ENCODE results near the gene VSIG8. TPM values are rescaled to one million over a fixed set of nuclear protein-coding genes. Genes with fewer than 3 reads are reported as not detected.

Gene VSIG8
- total and polyA plus RNA-seq, 8 donors = 0.16 to 0.27 TPM; not detected in 6

- H3K36me3 ChIP-seq = no peaks in the 10 kb centered on the region
- H3K9me3 ChIP-seq = no peaks in the 10 kb centered on the region
- no peaks in the 10 kb centered on the region for H3K27me3 ChIP-seq
- H3K4me3 ChIP-seq = no peak overlapping the region
- FAIRE-seq (no peak), DNase-seq (no peak), ATAC-seq (no peak)
- peaks cover 5 to 14% (median 11%) of the 10 kb centered on the region in 3 donors for H3K4me1 ChIP-seq
- WGBS, 2 donors = 83 to 88% methylated on average over 3 of the region's 3 CpGs
- intact Hi-C loops (cut with DNase I) = no loop called here
- no peak overlapping the region for H3K27ac ChIP-seq
- TF ChIP-seq, protein P1, sequence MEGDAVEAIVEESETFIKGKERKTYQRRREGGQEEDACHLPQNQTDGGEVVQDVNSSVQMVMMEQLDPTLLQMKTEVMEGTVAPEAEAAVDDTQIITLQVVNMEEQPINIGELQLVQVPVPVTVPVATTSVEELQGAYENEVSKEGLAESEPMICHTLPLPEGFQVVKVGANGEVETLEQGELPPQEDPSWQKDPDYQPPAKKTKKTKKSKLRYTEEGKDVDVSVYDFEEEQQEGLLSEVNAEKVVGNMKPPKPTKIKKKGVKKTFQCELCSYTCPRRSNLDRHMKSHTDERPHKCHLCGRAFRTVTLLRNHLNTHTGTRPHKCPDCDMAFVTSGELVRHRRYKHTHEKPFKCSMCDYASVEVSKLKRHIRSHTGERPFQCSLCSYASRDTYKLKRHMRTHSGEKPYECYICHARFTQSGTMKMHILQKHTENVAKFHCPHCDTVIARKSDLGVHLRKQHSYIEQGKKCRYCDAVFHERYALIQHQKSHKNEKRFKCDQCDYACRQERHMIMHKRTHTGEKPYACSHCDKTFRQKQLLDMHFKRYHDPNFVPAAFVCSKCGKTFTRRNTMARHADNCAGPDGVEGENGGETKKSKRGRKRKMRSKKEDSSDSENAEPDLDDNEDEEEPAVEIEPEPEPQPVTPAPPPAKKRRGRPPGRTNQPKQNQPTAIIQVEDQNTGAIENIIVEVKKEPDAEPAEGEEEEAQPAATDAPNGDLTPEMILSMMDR (IDR thresholded peaks at IDR 0.05) = no peak
These were observed 35.5 kb upstream of the VSIG8 start for GRCh38 chr1:159897962-159898361.

GRCh38 chr1:159896546-159896930 lies 34.1 kb upstream of the VSIG8 start:
- no peak for DNase-seq

GRCh38 chr1:159895836-159896545 lies 33.5 kb upstream of the VSIG8 start:
- Histone ChIP-seq H3K4me1 (peaks cover 5 to 12% (median 9%) of the 10 kb centered on the region in 3 donors), H3K4me3 (no peak overlapping the region), H3K27me3 (no peaks in the 10 kb centered on the region), H3K27ac (no peak overlapping the region), H3K9me3 (no peaks in the 10 kb centered on the region), H3K36me3 (no peaks in the 10 kb centered on the region)
- no peak for FAIRE-seq
- WGBS, 2 donors = 75 to 80% methylated on average over 6 of the region's 6 CpGs
- intact Hi-C loops (cut with DNase I) = no loop called here
- TF ChIP-seq, protein P1 (IDR thresholded peaks at IDR 0.05) = no peak
- ATAC-seq = no peak
- no peak for DNase-seq

More at GRCh38 chr1:159896546-159896930, 34.1 kb upstream of the VSIG8 start:
- Histone ChIP-seq H3K4me3 (no peak overlapping the region), H3K9me3 (no peaks in the 10 kb centered on the region), H3K27me3 (no peaks in the 10 kb centered on the region), H3K4me1 (peaks cover 5 to 14% (median 11%) of the 10 kb centered on the region in 3 donors), H3K27ac (no peak overlapping the region), H3K36me3 (no peaks in the 10 kb centered on the region)
- ATAC-seq (no peak), FAIRE-seq (no peak)
- TF ChIP-seq, protein P1 (IDR thresholded peaks at IDR 0.05) = no peak
- intact Hi-C loops (cut with DNase I) = no loop called here
- 76 to 81% methylated on average over 3 of the region's 3 CpGs for WGBS, 2 donors

DNA sequence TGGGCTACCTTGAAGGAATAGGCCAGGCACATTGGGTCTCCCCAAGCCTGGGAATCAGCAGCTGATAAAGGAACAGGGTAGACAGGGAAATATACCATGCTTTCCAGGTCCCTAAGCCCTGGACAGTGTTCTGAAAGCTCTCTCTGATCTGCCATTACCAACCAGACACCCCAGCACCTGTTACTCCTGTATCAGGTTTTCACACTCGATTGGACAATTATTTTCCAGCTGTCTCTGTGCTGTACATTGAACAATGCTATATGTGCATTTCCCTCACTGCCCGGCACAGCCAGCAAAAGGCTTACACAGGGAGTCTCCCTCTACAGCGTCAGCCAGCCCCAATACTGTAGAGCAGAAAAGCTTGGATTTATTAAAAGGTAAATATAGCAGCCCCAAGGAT lies 32.8 kb upstream of the VSIG8 start:
- Histone ChIP-seq H3K4me1 (peaks cover 2 to 4% (median 2%) of the 10 kb centered on the region in 3 donors), H3K27ac (no peak overlapping the region), H3K4me3 (no peak overlapping the region), H3K9me3 (no peaks in the 10 kb centered on the region), H3K36me3 (no peaks in the 10 kb centered on the region), H3K27me3 (no peaks in the 10 kb centered on the region)
- ATAC-seq = no peak
- TF ChIP-seq, protein P1 (IDR thresholded peaks at IDR 0.05) = no peak
- WGBS, 2 donors = 62 to 76% methylated on average over 3 of the region's 3 CpGs
- FAIRE-seq = no peak
- DNase-seq = no peak
- intact Hi-C loops (cut with DNase I) = no loop called here

DNA sequence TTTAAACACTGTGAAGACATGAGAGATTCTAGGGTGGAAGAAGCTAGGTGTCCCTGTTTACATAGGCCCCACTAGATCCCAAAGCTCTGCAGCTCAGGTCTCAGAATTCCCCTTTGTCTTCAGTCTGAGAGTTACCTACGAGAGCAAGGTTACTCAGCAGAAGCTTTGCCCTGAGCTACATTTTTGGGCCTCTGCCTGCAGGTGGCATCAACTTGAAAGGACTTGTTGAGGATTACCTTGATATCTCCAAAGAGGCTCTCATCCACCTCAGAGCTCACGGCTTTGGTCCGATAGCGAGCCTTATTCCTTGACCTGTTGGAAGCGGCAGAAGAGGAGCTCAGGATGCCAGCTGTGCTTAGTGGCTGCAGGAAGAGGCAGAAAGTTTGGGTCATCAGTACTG lies 30.5 kb upstream of the VSIG8 start:
- intact Hi-C loops (cut with DNase I) = no loop called here
- TF ChIP-seq, protein P1 (IDR thresholded peaks at IDR 0.05) = no peak
- no peaks in the 10 kb centered on the region for H3K9me3 ChIP-seq
- no peak overlapping the region for H3K4me3 ChIP-seq
- WGBS, 2 donors = 77 to 83% methylated on average over 5 of the region's 5 CpGs
- DNase-seq (no peak), FAIRE-seq (no peak), ATAC-seq (no peak)
- H3K36me3 ChIP-seq = no peaks in the 10 kb centered on the region
- no peak overlapping the region for H3K27ac ChIP-seq
- H3K4me1 ChIP-seq = no peaks in the 10 kb centered on the region
- no peaks in the 10 kb centered on the region for H3K27me3 ChIP-seq

Measured in pancreas (tissue), 10 donors.